Measurements from ENCODE around the gene PRMT3.

DNA sequence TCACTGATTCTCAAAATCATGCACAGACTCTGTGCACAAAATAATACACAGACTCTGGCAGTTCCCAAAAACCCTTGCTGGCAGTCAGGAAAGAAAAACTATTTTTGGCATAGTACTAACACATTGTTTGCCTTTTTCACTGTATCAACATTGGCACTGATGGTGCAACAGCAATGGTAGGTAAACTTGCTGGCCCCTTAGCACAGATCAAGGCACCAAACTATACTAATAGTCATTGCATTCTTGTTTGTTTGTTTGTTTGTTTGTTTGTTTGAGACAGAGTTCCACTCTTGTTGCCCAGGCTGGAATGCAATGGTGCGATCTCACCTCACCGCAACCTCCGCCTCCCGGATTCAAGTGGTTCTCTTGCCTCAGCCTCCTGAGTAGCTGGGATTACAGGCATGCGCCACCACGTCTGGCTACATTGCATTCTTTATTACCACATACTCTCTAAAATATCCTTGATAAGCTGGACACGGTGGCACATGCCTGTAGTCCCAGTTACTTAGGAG lies 130.9 kb downstream of the PRMT3 start:
- TF ChIP-seq, protein P1, sequence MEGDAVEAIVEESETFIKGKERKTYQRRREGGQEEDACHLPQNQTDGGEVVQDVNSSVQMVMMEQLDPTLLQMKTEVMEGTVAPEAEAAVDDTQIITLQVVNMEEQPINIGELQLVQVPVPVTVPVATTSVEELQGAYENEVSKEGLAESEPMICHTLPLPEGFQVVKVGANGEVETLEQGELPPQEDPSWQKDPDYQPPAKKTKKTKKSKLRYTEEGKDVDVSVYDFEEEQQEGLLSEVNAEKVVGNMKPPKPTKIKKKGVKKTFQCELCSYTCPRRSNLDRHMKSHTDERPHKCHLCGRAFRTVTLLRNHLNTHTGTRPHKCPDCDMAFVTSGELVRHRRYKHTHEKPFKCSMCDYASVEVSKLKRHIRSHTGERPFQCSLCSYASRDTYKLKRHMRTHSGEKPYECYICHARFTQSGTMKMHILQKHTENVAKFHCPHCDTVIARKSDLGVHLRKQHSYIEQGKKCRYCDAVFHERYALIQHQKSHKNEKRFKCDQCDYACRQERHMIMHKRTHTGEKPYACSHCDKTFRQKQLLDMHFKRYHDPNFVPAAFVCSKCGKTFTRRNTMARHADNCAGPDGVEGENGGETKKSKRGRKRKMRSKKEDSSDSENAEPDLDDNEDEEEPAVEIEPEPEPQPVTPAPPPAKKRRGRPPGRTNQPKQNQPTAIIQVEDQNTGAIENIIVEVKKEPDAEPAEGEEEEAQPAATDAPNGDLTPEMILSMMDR (tag by site-specific recombination; IDR thresholded peaks at IDR 0.05): no peak
- TF ChIP-seq ZNF341 (tag by site-specific recombination; IDR thresholded peaks at IDR 0.05; ENCODE audit: low read depth) (no peak), ZNF785 (tag by site-specific recombination; IDR thresholded peaks at IDR 0.05) (no peak), EGR2 (tag by site-specific recombination; IDR thresholded peaks at IDR 0.05; ENCODE audit: low read depth) (no peak), ZNF560 (tag by site-specific recombination; IDR thresholded peaks at IDR 0.05; ENCODE audit: borderline replicate concordance) (no peak), TCF7L2 (IDR thresholded peaks at IDR 0.05; ENCODE audit: borderline replicate concordance, low read depth, low read length) (no peak), ZFHX2 (tag by site-specific recombination; conservative IDR thresholded peaks at IDR 0.05) (no peak), WT1 (tag by site-specific recombination; IDR thresholded peaks at IDR 0.05) (no peak), FEZF1 (tag by site-specific recombination; IDR thresholded peaks at IDR 0.05) (no peak), ZNF133 (tag by site-specific recombination; IDR thresholded peaks at IDR 0.05) (no peak)
- TF ChIP-seq, protein P2, sequence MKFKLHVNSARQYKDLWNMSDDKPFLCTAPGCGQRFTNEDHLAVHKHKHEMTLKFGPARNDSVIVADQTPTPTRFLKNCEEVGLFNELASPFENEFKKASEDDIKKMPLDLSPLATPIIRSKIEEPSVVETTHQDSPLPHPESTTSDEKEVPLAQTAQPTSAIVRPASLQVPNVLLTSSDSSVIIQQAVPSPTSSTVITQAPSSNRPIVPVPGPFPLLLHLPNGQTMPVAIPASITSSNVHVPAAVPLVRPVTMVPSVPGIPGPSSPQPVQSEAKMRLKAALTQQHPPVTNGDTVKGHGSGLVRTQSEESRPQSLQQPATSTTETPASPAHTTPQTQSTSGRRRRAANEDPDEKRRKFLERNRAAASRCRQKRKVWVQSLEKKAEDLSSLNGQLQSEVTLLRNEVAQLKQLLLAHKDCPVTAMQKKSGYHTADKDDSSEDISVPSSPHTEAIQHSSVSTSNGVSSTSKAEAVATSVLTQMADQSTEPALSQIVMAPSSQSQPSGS (tag by site-specific recombination; IDR thresholded peaks at IDR 0.05; ENCODE audit: low read depth): no peak
- TF ChIP-seq, protein P3, sequence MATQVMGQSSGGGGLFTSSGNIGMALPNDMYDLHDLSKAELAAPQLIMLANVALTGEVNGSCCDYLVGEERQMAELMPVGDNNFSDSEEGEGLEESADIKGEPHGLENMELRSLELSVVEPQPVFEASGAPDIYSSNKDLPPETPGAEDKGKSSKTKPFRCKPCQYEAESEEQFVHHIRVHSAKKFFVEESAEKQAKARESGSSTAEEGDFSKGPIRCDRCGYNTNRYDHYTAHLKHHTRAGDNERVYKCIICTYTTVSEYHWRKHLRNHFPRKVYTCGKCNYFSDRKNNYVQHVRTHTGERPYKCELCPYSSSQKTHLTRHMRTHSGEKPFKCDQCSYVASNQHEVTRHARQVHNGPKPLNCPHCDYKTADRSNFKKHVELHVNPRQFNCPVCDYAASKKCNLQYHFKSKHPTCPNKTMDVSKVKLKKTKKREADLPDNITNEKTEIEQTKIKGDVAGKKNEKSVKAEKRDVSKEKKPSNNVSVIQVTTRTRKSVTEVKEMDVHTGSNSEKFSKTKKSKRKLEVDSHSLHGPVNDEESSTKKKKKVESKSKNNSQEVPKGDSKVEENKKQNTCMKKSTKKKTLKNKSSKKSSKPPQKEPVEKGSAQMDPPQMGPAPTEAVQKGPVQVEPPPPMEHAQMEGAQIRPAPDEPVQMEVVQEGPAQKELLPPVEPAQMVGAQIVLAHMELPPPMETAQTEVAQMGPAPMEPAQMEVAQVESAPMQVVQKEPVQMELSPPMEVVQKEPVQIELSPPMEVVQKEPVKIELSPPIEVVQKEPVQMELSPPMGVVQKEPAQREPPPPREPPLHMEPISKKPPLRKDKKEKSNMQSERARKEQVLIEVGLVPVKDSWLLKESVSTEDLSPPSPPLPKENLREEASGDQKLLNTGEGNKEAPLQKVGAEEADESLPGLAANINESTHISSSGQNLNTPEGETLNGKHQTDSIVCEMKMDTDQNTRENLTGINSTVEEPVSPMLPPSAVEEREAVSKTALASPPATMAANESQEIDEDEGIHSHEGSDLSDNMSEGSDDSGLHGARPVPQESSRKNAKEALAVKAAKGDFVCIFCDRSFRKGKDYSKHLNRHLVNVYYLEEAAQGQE (tag by site-specific recombination; IDR thresholded peaks at IDR 0.05): no peak
- TF ChIP-seq, protein P4, sequence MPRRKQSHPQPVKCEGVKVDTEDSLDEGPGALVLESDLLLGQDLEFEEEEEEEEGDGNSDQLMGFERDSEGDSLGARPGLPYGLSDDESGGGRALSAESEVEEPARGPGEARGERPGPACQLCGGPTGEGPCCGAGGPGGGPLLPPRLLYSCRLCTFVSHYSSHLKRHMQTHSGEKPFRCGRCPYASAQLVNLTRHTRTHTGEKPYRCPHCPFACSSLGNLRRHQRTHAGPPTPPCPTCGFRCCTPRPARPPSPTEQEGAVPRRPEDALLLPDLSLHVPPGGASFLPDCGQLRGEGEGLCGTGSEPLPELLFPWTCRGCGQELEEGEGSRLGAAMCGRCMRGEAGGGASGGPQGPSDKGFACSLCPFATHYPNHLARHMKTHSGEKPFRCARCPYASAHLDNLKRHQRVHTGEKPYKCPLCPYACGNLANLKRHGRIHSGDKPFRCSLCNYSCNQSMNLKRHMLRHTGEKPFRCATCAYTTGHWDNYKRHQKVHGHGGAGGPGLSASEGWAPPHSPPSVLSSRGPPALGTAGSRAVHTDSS (tag by site-specific recombination; IDR thresholded peaks at IDR 0.05): no peak
- TF ChIP-seq, protein P5, sequence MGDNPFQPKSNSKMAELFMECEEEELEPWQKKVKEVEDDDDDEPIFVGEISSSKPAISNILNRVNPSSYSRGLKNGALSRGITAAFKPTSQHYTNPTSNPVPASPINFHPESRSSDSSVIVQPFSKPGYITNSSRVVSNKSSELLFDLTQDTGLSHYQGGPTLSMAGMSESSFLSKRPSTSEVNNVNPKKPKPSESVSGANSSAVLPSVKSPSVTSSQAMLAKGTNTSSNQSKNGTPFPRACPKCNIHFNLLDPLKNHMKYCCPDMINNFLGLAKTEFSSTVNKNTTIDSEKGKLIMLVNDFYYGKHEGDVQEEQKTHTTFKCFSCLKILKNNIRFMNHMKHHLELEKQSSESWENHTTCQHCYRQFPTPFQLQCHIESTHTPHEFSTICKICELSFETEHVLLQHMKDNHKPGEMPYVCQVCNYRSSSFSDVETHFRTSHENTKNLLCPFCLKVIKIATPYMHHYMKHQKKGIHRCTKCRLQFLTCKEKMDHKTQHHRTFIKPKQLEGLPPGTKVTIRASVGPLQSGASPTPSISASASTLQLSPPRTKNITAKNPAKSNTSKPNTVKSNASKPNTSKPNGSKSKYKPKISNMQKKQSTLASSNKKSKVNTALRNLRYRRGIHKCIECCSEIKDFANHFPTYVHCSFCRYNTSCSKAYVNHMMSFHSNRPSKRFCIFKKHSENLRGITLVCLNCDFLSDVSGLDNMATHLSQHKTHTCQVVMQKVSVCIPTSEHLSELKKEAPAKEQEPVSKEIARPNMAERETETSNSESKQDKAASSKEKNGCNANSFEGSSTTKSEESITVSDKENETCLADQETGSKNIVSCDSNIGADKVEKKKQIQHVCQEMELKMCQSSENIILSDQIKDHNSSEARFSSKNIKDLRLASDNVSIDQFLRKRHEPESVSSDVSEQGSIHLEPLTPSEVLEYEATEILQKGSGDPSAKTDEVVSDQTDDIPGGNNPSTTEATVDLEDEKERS (tag by site-specific recombination; IDR thresholded peaks at IDR 0.05): no peak
